H54 (cell line): ENCODE data around the gene HYAL3.
"Not testable (repeated sequence)": the region's sequence is repeated elsewhere in the genome, so short reads cannot be mapped to it uniquely, and the experiment has no call there.

Source experiments
- DNase-seq: peaks from one replicate; pipeline ENCODE4 v3.0.0; 2011; ENCODE audit warnings: low spot score, mixed read lengths; ENCODE audit not compliant: insufficient read length
- FAIRE-seq: peaks from 3 replicates; lab custom pipeline; 2011; peaks lifted over from hg19 to GRCh38; lab: Jason Lieb, UNC
- POLR2A ChIP-seq: IDR thresholded peaks from 2 replicates; pipeline ENCODE4 v1.6.1; 2011; ENCODE audit warnings: low read depth, mild to moderate bottlenecking, low read length

The HYAL3 gene

GRCh38 chr3:50294492-50295403 lies 4.5 kb downstream of the HYAL3 start:
- FAIRE-seq, result no peak
- no peak for DNase-seq
- no peak for TF ChIP-seq POLR2A

- FAIRE-seq (no peak), DNase-seq (no peak)
- no peak for TF ChIP-seq POLR2A
Observed at GRCh38 chr3:50294089-50294488, 5.1 kb downstream of the HYAL3 start.

- DNase-seq, result no peak
- no peak for TF ChIP-seq POLR2A
- FAIRE-seq, result no peak
Observed at GRCh38 chr3:50293079-50293801, 6.0 kb downstream of the HYAL3 start.

- TF ChIP-seq POLR2A, result peak; percentile 64
- FAIRE-seq (peak; percentile 78), DNase-seq (peak; percentile 95)
Observed at GRCh38 chr3:50292159-50293078, 6.8 kb downstream of the HYAL3 start, which contains the start of gene IFRD2. Gene IFRD2, minus strand, starts transcription at chr3:50292429. Its CDS starts 155 bp downstream, at chr3:50292274.

GRCh38 chr3:50290161-50290641 lies 9.0 kb downstream of the HYAL3 start:
- DNase-seq, result no peak
- no peak for FAIRE-seq
- TF ChIP-seq POLR2A, result no peak

- DNase-seq, result no peak
- TF ChIP-seq POLR2A, result no peak
- FAIRE-seq, result no peak
Observed at GRCh38 chr3:50289130-50289529, 10.1 kb downstream of the HYAL3 start.

GRCh38 chr3:50288387-50289007 lies 10.7 kb downstream of the HYAL3 start:
- FAIRE-seq (no peak), DNase-seq (no peak)
- TF ChIP-seq POLR2A, result no peak

- FAIRE-seq, result no peak
- no peak for TF ChIP-seq POLR2A
- no peak for DNase-seq
Observed at GRCh38 chr3:50287262-50287661, 11.9 kb downstream of the HYAL3 start.

GRCh38 chr3:50286322-50287227 lies 12.6 kb downstream of the HYAL3 start:
- FAIRE-seq (no peak), DNase-seq (no peak)
- no peak for TF ChIP-seq POLR2A

GRCh38 chr3:50284121-50284520 lies 15.1 kb downstream of the HYAL3 start:
- not testable (repeated sequence) for FAIRE-seq, DNase-seq

- no peak for FAIRE-seq
- no peak for DNase-seq
- no peak for TF ChIP-seq POLR2A
Observed at GRCh38 chr3:50279255-50280016, 19.8 kb downstream of the HYAL3 start.
